GM12878 (cell line): Measurements from ENCODE around the gene HPS5. TPM values are rescaled to one million over a fixed set of nuclear protein-coding genes. Genes with fewer than 3 reads are reported as not detected.
A peak's percentile ranks its signal among the peaks of the same experiment; 100 is the strongest.

Source experiments
- BACH1 ChIP-seq: fragments of 450-650 bp; IDR thresholded peaks from 2 replicates; pipeline ENCODE4 v1.6.1; 2017; ENCODE audit warnings: mild to moderate bottlenecking, borderline replicate concordance
- CBX5 ChIP-seq: sonication (generic); IDR thresholded peaks from 2 replicates; pipeline ENCODE4 v1.6.1; 2016; ENCODE audit warnings: low read depth, moderate library complexity, mild to moderate bottlenecking, inconsistent platforms
- CTCF ChIP-seq, 3 experiments: IDR thresholded peaks in 2 of 3; conservative IDR thresholded peaks in 1 of 3; 2 replicates each; pipeline ENCODE4 v1.5.1; 2011; ENCODE audit warnings: low read depth in 3 of 3, low read length in 3 of 3, mild to moderate bottlenecking in 3 of 3, control low read depth in 2 of 3, moderate library complexity in 2 of 3, inconsistent platforms in 1 of 3, mixed read lengths in 1 of 3; ENCODE audit not compliant: control insufficient read depth in 2 of 3, insufficient read depth in 1 of 3; ENCODE audit errors: extremely low read depth in 1 of 3
- ELK1 ChIP-seq: IDR thresholded peaks from 2 replicates; pipeline ENCODE4 v1.6.1; 2012; ENCODE audit warnings: low read depth, low read length, improper control_type of control experiment
- FOS ChIP-seq: IDR thresholded peaks from 3 replicates; pipeline ENCODE4 v1.6.1; 2011; ENCODE audit warnings: borderline replicate concordance; ENCODE audit not compliant: insufficient read length; ENCODE audit errors: extremely low read depth
- GATAD2B ChIP-seq: fragments of 450-650 bp; conservative IDR thresholded peaks from 2 replicates; pipeline ENCODE4 v1.6.1; 2017; ENCODE audit warnings: low read depth, mild to moderate bottlenecking, moderate library complexity
- HDAC2 ChIP-seq: fragments of 200-600 bp; sonication (generic); IDR thresholded peaks from 2 replicates; pipeline ENCODE4 v1.6.1; 2017
- HDGF ChIP-seq: fragments of 450-650 bp; IDR thresholded peaks from 2 replicates; pipeline ENCODE4 v1.6.1; 2016; ENCODE audit warnings: antibody characterized with exemption
- IKZF1 ChIP-seq: fragments of 450-650 bp; conservative IDR thresholded peaks from 2 replicates; pipeline ENCODE4 v1.6.1; 2017; ENCODE audit warnings: antibody characterized with exemption, mild to moderate bottlenecking
- IRF4 ChIP-seq: IDR thresholded peaks from 2 replicates; pipeline ENCODE4 v1.6.1; 2011; ENCODE audit warnings: low read depth, low read length
- PAX8 ChIP-seq: fragments of 450-650 bp; IDR thresholded peaks from 2 replicates; pipeline ENCODE4 v1.6.1; 2017; ENCODE audit warnings: mild to moderate bottlenecking, moderate library complexity
- POU2F2 ChIP-seq: IDR thresholded peaks from 3 replicates; pipeline ENCODE4 v1.6.1; 2011; ENCODE audit warnings: low read depth, mild to moderate bottlenecking, low read length, borderline replicate concordance
- SKIL ChIP-seq: fragments of 450-650 bp; IDR thresholded peaks from 2 replicates; pipeline ENCODE4 v1.6.1; 2017; ENCODE audit warnings: mild to moderate bottlenecking, low read depth, inconsistent platforms; ENCODE audit not compliant: poor library complexity, severe bottlenecking
- SP1 ChIP-seq: IDR thresholded peaks from one replicate; pipeline ENCODE4 v1.6.1; 2011; ENCODE audit warnings: low read depth, low read length
- SPI1 ChIP-seq: IDR thresholded peaks from 2 replicates; pipeline ENCODE4 v1.6.1; 2011; ENCODE audit warnings: low read depth, mild to moderate bottlenecking, low read length, moderate library complexity, borderline replicate concordance; ENCODE audit not compliant: insufficient read depth
- STAT1 ChIP-seq: fragments of 450-650 bp; conservative IDR thresholded peaks from 2 replicates; pipeline ENCODE4 v1.6.1; 2014; ENCODE audit warnings: antibody characterized with exemption, mild to moderate bottlenecking
- STAT3 ChIP-seq: IDR thresholded peaks from 2 replicates; pipeline ENCODE4 v1.6.1; 2011; ENCODE audit warnings: low read depth, low read length, improper control_type of control experiment
- TCF12 ChIP-seq: IDR thresholded peaks from 2 replicates; pipeline ENCODE4 v1.6.1; 2011; ENCODE audit warnings: low read depth, mild to moderate bottlenecking, low read length
- TCF3 ChIP-seq: IDR thresholded peaks from 2 replicates; pipeline ENCODE4 v1.6.1; 2012; ENCODE audit warnings: low read depth, mild to moderate bottlenecking, low read length, borderline replicate concordance; ENCODE audit not compliant: insufficient read depth
- WRNIP1 ChIP-seq: IDR thresholded peaks from 2 replicates; pipeline ENCODE4 v1.6.1; 2011; ENCODE audit warnings: low read depth, low read length, improper control_type of control experiment, borderline replicate concordance
- YBX1 ChIP-seq: fragments of 450-650 bp; IDR thresholded peaks from 2 replicates; pipeline ENCODE4 v1.6.1; 2016; ENCODE audit warnings: antibody characterized with exemption
- ZBED1 ChIP-seq: IDR thresholded peaks from 2 replicates; pipeline ENCODE4 v1.6.1; 2016; ENCODE audit warnings: borderline replicate concordance
- ZBTB11 ChIP-seq: fragments of 450-650 bp; formaldehyde crosslinking; IDR thresholded peaks from 2 replicates; pipeline ENCODE4 v1.5.0; 2022; ENCODE audit warnings: mild to moderate bottlenecking, missing genetic modification characterization
- polyA plus RNA-seq, 11 experiments: library from polyadenylated mRNA; depleted of rRNA in 4 of 11; unstranded in 6 of 11; stranded (reverse) in 5 of 11; fragments of >200 nt; fragmentation: Nextera tagmentation in 4 of 11; fragmentation: Illumina TruSeq in 1 of 11; extraction: Ambion mirVana in 4 of 11; extraction: Trizol in 1 of 11; gene quantifications; 1 replicate in 1 of 11; 2 replicates in 10 of 11; pipeline versions ENCODE4 v1.2.1 to v1.2.3, GENCODE V29; 2011 to 2016; ENCODE audit warnings: inconsistent platforms in 2 of 11, missing spikeins in 2 of 11, low read depth in 1 of 11
- total RNA-seq, 4 experiments: library from RNA; depleted of rRNA in 3 of 4; stranded (reverse); fragments of >200 nt in 3 of 4; fragmentation: Illumina TruSeq in 1 of 4; extraction: Trizol in 1 of 4; gene quantifications; 2 replicates each; pipeline versions ENCODE4 v1.2.1 to v1.2.3, GENCODE V29; 2013 to 2021

HPS5 gene
- total and polyA plus RNA-seq, 10 of the 15 experiments (the other 5 are each of a cell fraction or from before 2014, with no cell fraction given) = 11.9 to 32.6 (median 23.5) TPM

GRCh38 chr11:18321969-18322711, at the start of gene HPS5, which contains the start of gene GTF2H1 (continued):
- peak; percentile 81 for TF ChIP-seq SPI1
- TF ChIP-seq TCF12 = peak; percentile 11; the same call in 1 of the 2 replicates
- TF ChIP-seq POU2F2 = peak; percentile 91
- TF ChIP-seq IKZF1 = peak; percentile 95
- peak; percentile 97 for TF ChIP-seq GATAD2B
- TF ChIP-seq YBX1 = no peak
- no peak for TF ChIP-seq WRNIP1
- 0 out of 2 replicates have a peak, but pooled peaks have one; percentile 47 for TF ChIP-seq TCF3
- TF ChIP-seq SP1 = peak; percentile 58
- peak; percentile 60 for TF ChIP-seq FOS
- peak; percentile 79 for TF ChIP-seq ZBED1
- TF ChIP-seq IRF4 = peak; percentile 71
- TF ChIP-seq BACH1 = peak; percentile 92
- peak; percentile 31 for TF ChIP-seq ZBTB11 (CRISPR knock-in tag)
- peak; percentile 97; the same call in 1 of the 2 replicates for TF ChIP-seq STAT1
- TF ChIP-seq PAX8 = no peak
- peak; percentile 82 for TF ChIP-seq HDGF
- TF ChIP-seq HDAC2 = no peak
- peak; percentile 51 for TF ChIP-seq SKIL
- TF ChIP-seq ELK1 = peak; percentile 90
- TF ChIP-seq CTCF (IDR thresholded peaks at IDR 0.05 in 2 of 3, conservative IDR thresholded peaks at IDR 0.05 in 1 of 3; ENCODE audit: control insufficient read depth in 2 of 3, extremely low read depth in 1 of 3, insufficient read depth in 1 of 3, low read depth in 3 of 3, low read length in 3 of 3) = no peak
- TF ChIP-seq CBX5 = no peak
- no peak for TF ChIP-seq STAT3
